ENCODE results near the gene TSPAN15. TPM values are rescaled to one million over a fixed set of nuclear protein-coding genes. Genes with fewer than 3 reads are reported as not detected.

The TSPAN15 gene
- total RNA-seq, 1 experiment from 2014 or later = 8.3 TPM

DNA sequence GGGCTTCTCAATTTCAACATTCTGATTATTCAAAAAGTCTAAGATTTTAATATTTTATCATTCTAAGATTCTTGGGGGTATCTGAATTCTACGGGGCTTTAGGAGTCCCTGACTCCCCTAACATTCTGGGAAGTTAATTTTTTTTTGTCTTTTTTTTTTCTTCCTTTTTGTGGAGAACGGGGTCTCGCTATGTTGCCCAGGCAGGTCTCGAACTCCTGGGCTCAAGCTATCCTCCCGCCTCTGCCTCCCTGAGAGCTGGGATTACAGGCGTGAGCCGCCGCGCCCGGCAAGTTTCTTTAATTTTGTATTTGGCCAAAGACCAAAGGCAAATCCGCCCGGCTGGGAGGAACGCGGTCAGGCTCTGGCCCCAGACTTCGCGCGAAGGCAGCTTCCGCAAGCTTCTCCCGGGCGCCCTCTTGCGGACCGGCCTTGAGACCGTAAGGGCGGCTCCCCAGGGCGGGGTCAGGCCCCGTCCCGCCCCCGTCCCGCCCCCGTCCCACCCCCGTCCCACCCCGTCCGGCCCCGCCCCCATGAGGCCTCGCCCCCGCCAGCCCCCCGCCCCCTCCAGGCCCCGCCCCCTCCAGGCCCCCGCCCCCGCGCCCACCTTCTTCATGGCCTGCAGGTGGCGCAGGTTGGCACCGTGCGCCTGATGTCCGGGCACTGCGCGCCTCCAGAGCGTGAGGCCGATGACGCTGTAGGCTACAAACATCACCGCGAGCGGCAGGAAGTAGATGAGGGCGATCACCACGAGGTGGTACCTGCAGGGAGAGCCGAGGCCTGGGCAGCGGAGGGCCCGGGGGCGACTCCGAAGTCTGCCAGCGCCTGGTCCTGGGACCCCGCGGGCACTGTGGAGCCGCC is 42.7 kb upstream of the TSPAN15 start (continued):
- TF ChIP-seq, protein P1, sequence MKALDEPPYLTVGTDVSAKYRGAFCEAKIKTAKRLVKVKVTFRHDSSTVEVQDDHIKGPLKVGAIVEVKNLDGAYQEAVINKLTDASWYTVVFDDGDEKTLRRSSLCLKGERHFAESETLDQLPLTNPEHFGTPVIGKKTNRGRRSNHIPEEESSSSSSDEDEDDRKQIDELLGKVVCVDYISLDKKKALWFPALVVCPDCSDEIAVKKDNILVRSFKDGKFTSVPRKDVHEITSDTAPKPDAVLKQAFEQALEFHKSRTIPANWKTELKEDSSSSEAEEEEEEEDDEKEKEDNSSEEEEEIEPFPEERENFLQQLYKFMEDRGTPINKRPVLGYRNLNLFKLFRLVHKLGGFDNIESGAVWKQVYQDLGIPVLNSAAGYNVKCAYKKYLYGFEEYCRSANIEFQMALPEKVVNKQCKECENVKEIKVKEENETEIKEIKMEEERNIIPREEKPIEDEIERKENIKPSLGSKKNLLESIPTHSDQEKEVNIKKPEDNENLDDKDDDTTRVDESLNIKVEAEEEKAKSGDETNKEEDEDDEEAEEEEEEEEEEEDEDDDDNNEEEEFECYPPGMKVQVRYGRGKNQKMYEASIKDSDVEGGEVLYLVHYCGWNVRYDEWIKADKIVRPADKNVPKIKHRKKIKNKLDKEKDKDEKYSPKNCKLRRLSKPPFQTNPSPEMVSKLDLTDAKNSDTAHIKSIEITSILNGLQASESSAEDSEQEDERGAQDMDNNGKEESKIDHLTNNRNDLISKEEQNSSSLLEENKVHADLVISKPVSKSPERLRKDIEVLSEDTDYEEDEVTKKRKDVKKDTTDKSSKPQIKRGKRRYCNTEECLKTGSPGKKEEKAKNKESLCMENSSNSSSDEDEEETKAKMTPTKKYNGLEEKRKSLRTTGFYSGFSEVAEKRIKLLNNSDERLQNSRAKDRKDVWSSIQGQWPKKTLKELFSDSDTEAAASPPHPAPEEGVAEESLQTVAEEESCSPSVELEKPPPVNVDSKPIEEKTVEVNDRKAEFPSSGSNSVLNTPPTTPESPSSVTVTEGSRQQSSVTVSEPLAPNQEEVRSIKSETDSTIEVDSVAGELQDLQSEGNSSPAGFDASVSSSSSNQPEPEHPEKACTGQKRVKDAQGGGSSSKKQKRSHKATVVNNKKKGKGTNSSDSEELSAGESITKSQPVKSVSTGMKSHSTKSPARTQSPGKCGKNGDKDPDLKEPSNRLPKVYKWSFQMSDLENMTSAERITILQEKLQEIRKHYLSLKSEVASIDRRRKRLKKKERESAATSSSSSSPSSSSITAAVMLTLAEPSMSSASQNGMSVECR (CRISPR knock-in tag; IDR thresholded peaks at IDR 0.05; ENCODE audit: borderline replicate concordance) = peak; percentile 57; the same call in 1 of the 2 replicates
- TF ChIP-seq, protein P2, sequence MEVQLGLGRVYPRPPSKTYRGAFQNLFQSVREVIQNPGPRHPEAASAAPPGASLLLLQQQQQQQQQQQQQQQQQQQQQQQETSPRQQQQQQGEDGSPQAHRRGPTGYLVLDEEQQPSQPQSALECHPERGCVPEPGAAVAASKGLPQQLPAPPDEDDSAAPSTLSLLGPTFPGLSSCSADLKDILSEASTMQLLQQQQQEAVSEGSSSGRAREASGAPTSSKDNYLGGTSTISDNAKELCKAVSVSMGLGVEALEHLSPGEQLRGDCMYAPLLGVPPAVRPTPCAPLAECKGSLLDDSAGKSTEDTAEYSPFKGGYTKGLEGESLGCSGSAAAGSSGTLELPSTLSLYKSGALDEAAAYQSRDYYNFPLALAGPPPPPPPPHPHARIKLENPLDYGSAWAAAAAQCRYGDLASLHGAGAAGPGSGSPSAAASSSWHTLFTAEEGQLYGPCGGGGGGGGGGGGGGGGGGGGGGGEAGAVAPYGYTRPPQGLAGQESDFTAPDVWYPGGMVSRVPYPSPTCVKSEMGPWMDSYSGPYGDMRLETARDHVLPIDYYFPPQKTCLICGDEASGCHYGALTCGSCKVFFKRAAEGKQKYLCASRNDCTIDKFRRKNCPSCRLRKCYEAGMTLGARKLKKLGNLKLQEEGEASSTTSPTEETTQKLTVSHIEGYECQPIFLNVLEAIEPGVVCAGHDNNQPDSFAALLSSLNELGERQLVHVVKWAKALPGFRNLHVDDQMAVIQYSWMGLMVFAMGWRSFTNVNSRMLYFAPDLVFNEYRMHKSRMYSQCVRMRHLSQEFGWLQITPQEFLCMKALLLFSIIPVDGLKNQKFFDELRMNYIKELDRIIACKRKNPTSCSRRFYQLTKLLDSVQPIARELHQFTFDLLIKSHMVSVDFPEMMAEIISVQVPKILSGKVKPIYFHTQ (CRISPR knock-in tag; IDR thresholded peaks at IDR 0.05) = no peak
- TF ChIP-seq, protein P3, sequence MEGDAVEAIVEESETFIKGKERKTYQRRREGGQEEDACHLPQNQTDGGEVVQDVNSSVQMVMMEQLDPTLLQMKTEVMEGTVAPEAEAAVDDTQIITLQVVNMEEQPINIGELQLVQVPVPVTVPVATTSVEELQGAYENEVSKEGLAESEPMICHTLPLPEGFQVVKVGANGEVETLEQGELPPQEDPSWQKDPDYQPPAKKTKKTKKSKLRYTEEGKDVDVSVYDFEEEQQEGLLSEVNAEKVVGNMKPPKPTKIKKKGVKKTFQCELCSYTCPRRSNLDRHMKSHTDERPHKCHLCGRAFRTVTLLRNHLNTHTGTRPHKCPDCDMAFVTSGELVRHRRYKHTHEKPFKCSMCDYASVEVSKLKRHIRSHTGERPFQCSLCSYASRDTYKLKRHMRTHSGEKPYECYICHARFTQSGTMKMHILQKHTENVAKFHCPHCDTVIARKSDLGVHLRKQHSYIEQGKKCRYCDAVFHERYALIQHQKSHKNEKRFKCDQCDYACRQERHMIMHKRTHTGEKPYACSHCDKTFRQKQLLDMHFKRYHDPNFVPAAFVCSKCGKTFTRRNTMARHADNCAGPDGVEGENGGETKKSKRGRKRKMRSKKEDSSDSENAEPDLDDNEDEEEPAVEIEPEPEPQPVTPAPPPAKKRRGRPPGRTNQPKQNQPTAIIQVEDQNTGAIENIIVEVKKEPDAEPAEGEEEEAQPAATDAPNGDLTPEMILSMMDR (IDR thresholded peaks at IDR 0.05) = peak; percentile 62
- no peak; the same call in 1 of the 2 replicates for TF ChIP-seq NFE2L1 (CRISPR knock-in tag; IDR thresholded peaks at IDR 0.05)
- TF ChIP-seq, protein P4, sequence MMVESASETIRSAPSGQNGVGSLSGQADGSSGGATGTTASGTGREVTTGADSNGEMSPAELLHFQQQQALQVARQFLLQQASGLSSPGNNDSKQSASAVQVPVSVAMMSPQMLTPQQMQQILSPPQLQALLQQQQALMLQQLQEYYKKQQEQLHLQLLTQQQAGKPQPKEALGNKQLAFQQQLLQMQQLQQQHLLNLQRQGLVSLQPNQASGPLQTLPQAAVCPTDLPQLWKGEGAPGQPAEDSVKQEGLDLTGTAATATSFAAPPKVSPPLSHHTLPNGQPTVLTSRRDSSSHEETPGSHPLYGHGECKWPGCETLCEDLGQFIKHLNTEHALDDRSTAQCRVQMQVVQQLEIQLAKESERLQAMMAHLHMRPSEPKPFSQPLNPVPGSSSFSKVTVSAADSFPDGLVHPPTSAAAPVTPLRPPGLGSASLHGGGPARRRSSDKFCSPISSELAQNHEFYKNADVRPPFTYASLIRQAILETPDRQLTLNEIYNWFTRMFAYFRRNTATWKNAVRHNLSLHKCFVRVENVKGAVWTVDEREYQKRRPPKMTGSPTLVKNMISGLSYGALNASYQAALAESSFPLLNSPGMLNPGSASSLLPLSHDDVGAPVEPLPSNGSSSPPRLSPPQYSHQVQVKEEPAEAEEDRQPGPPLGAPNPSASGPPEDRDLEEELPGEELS (CRISPR knock-in tag; IDR thresholded peaks at IDR 0.05) = peak; percentile 94
- TF ChIP-seq, protein P5, sequence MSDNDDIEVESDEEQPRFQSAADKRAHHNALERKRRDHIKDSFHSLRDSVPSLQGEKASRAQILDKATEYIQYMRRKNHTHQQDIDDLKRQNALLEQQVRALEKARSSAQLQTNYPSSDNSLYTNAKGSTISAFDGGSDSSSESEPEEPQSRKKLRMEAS (CRISPR knock-in tag; IDR thresholded peaks at IDR 0.05) = peak; percentile 96
- TF ChIP-seq, protein P6, sequence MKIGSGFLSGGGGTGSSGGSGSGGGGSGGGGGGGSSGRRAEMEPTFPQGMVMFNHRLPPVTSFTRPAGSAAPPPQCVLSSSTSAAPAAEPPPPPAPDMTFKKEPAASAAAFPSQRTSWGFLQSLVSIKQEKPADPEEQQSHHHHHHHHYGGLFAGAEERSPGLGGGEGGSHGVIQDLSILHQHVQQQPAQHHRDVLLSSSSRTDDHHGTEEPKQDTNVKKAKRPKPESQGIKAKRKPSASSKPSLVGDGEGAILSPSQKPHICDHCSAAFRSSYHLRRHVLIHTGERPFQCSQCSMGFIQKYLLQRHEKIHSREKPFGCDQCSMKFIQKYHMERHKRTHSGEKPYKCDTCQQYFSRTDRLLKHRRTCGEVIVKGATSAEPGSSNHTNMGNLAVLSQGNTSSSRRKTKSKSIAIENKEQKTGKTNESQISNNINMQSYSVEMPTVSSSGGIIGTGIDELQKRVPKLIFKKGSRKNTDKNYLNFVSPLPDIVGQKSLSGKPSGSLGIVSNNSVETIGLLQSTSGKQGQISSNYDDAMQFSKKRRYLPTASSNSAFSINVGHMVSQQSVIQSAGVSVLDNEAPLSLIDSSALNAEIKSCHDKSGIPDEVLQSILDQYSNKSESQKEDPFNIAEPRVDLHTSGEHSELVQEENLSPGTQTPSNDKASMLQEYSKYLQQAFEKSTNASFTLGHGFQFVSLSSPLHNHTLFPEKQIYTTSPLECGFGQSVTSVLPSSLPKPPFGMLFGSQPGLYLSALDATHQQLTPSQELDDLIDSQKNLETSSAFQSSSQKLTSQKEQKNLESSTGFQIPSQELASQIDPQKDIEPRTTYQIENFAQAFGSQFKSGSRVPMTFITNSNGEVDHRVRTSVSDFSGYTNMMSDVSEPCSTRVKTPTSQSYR (CRISPR knock-in tag; IDR thresholded peaks at IDR 0.05) = no peak
- no peak for TF ChIP-seq JUN (CRISPR knock-in tag; IDR thresholded peaks at IDR 0.05)
- TF ChIP-seq ZNF121 (CRISPR knock-in tag; IDR thresholded peaks at IDR 0.05) = peak; percentile 89
- no peak for TF ChIP-seq ELF4 (CRISPR knock-in tag; IDR thresholded peaks at IDR 0.05; ENCODE audit: low read depth)
- TF ChIP-seq NFATC4 (CRISPR knock-in tag; IDR thresholded peaks at IDR 0.05) = no peak
- TF ChIP-seq ETV6 (CRISPR knock-in tag; IDR thresholded peaks at IDR 0.05) = peak; percentile 82
- peak; percentile 84; the same call in 1 of the 2 replicates for TF ChIP-seq MYBL2 (CRISPR knock-in tag; IDR thresholded peaks at IDR 0.05)
- TF ChIP-seq, protein P7, sequence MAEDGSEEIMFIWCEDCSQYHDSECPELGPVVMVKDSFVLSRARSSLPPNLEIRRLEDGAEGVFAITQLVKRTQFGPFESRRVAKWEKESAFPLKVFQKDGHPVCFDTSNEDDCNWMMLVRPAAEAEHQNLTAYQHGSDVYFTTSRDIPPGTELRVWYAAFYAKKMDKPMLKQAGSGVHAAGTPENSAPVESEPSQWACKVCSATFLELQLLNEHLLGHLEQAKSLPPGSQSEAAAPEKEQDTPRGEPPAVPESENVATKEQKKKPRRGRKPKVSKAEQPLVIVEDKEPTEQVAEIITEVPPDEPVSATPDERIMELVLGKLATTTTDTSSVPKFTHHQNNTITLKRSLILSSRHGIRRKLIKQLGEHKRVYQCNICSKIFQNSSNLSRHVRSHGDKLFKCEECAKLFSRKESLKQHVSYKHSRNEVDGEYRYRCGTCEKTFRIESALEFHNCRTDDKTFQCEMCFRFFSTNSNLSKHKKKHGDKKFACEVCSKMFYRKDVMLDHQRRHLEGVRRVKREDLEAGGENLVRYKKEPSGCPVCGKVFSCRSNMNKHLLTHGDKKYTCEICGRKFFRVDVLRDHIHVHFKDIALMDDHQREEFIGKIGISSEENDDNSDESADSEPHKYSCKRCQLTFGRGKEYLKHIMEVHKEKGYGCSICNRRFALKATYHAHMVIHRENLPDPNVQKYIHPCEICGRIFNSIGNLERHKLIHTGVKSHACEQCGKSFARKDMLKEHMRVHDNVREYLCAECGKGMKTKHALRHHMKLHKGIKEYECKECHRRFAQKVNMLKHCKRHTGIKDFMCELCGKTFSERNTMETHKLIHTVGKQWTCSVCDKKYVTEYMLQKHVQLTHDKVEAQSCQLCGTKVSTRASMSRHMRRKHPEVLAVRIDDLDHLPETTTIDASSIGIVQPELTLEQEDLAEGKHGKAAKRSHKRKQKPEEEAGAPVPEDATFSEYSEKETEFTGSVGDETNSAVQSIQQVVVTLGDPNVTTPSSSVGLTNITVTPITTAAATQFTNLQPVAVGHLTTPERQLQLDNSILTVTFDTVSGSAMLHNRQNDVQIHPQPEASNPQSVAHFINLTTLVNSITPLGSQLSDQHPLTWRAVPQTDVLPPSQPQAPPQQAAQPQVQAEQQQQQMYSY (CRISPR knock-in tag; IDR thresholded peaks at IDR 0.05) = no peak
- TF ChIP-seq NR1H2 (CRISPR knock-in tag; IDR thresholded peaks at IDR 0.05) = no peak
- TF ChIP-seq, protein P8, sequence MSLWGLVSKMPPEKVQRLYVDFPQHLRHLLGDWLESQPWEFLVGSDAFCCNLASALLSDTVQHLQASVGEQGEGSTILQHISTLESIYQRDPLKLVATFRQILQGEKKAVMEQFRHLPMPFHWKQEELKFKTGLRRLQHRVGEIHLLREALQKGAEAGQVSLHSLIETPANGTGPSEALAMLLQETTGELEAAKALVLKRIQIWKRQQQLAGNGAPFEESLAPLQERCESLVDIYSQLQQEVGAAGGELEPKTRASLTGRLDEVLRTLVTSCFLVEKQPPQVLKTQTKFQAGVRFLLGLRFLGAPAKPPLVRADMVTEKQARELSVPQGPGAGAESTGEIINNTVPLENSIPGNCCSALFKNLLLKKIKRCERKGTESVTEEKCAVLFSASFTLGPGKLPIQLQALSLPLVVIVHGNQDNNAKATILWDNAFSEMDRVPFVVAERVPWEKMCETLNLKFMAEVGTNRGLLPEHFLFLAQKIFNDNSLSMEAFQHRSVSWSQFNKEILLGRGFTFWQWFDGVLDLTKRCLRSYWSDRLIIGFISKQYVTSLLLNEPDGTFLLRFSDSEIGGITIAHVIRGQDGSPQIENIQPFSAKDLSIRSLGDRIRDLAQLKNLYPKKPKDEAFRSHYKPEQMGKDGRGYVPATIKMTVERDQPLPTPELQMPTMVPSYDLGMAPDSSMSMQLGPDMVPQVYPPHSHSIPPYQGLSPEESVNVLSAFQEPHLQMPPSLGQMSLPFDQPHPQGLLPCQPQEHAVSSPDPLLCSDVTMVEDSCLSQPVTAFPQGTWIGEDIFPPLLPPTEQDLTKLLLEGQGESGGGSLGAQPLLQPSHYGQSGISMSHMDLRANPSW (CRISPR knock-in tag; conservative IDR thresholded peaks at IDR 0.05; ENCODE audit: low read depth) = no peak

Data from WTC11 (cell line).